22Rv1 (cell line): Measurements from ENCODE around the gene CCNT2.

Experiments
- CTCF ChIP-seq: fragments of 450-650 bp; IDR thresholded peaks from 2 replicates; pipeline ENCODE4 v1.5.1; 2017; ENCODE audit warnings: mild to moderate bottlenecking
- ZFX ChIP-seq: fragments of 450-650 bp; IDR thresholded peaks from 2 replicates; pipeline ENCODE4 v1.6.1; 2017; ENCODE audit warnings: antibody characterized with exemption, borderline replicate concordance

- no peak for TF ChIP-seq CTCF
- no peak for TF ChIP-seq ZFX
Measured at GRCh38 chr2:134927195-134927594, 8.6 kb downstream of the CCNT2 start.
